GM21381 (cell line): Measurements from ENCODE around the gene SEMA3G.

Experiments used
- ATAC-seq: cut with Tn5 transposase; IDR thresholded peaks from one replicate; pipeline ENCODE4 v1.9.1; 2021; ENCODE audit warnings: mild to moderate bottlenecking, moderate library complexity; ENCODE audit not compliant: unreplicated experiment

The SEMA3G gene

DNA sequence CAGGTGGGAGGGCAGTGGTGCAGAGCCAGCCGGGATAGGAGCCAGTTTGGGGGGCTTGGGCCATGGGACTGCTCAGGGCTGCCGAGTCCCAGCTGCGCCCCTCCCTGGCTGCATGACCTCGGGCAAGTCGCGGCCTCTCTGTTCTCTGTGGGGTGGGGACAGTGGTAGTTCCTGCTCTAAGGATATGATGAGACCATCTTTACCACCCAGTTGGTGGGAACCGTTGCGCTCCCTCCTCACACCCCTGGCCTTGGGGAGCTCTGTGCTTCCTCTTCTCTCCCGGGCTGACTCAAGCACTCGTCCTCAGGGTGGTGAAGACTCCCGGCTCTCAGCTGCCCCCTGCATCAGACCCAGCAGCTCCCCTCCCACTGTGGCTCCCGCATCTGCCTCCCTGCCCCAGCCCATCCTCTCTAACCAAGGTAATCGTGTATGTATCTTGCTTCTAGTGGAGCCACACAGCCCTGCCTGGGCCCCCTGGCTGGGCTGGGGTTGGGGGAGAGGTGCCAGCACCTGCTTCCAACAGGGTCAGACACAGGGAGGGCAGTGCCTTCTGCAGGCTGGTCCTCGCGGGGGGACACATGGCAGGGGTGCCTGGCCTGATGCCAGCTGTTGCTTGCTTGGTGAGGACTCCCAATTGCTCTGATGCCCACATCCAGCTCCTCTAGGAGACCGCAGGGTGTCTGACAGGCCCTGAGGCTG, 35.1 kb upstream of the SEMA3G start:
- ATAC-seq: no peak

DNA sequence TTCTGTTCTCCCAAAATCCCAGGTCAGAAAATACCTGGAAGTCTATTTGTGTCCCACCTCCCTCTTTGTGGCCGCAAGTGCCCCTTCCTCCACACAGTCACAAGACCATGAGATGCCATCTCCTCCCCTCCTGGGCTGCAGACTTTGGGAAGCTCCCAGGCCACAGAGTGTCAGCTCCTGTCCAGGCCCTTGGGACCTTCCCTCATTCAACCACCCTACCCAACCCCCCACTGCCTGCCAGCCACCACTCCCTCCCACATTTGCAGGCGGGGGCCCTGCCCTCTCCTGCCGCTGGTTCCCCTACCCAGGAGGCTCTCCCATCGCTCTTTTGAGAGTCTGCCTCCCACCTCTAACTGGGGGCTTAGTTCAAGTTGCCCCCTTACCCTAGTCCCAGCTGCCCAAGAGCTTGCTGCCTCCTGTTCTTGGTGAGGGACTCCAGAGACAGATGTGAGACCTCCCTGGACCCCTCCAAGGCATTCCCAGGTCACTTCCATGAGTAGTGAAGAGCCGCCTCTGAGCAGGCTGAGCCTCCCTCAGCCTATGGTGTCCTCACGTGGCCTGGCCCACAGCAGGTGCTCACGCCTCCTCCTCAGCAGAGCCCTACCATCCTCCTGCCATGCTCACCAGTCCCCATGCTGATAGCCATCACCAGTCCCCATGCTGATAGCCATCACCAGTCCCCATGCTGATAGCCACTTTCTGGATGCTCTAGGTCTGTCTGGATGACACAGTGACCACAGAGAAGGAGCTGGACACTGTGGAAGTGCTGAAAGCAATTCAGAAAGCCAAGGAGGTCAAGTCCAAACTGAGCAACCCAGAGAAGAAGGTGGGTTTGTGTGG, 34.4 kb upstream of the SEMA3G start:
- no peak for ATAC-seq

DNA sequence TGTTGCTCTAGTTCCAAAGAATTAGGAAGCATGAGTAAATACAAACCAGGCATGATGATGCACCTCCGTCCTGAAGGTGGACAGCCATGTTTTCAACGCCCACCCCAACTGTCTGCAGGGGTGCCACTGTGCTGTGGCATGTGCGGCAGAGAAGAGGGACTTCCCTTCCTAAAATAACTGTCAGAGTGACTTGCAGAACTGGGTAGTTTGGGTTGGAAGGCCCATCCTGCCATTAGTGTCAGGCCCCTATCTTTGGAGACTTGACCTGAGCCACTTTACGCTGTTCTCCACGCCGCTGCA, 32.8 kb upstream of the SEMA3G start:
- ATAC-seq: no peak

DNA sequence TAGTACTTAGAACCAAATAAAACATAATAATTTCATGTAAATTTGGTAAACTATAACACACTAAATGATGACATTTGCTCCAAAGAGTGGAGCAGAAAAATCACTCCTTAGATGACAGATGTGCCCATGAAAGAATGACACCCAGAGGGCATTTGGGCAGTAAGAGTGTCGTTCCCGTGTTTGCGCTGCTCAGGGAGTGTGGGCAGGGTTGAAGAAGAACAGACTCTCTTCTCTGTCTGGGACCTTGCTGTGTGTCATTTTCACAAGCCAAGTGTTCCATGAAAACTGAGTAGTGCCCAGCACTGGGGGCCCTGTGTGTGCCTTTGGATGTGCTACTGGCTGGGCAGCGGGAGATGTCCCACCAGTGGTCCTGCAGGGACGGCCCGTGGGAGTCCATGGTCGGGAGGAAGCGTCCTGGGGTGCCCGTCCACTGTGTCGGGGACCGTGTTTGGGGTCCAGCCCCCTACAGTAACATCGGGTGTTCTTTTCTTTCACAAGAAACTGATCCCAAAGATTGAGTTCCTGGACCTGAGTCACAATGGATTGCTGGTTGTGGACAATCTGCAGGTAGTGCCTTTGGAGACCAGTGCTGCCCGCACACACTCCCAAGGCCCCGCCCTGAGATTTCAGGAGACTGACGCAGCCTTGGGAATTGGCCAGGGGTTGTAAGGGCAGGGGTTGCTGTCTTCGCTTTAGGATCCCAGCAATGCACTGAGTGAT, 32.3 kb upstream of the SEMA3G start:
- no peak for ATAC-seq

DNA sequence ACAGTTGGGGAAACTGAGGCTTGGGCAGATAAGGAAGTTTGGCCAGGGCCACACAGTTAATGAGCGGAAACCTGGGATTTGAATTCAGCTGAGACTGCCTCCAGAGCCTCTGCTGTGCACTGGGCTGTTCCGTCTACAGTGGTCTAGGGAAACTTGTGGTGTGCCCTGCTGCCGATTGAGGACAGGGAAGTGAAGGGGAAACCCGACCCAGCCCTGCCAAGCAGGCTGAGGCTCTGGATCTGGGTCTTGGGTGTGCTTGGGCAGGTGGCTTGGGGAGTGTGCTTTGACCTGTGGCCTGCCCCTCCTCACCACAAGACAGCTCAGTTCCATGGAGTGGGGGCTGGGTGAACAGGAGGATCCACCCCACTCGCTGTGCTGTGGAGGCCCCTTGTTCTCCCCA, 28.1 kb upstream of the SEMA3G start:
- no peak for ATAC-seq

DNA sequence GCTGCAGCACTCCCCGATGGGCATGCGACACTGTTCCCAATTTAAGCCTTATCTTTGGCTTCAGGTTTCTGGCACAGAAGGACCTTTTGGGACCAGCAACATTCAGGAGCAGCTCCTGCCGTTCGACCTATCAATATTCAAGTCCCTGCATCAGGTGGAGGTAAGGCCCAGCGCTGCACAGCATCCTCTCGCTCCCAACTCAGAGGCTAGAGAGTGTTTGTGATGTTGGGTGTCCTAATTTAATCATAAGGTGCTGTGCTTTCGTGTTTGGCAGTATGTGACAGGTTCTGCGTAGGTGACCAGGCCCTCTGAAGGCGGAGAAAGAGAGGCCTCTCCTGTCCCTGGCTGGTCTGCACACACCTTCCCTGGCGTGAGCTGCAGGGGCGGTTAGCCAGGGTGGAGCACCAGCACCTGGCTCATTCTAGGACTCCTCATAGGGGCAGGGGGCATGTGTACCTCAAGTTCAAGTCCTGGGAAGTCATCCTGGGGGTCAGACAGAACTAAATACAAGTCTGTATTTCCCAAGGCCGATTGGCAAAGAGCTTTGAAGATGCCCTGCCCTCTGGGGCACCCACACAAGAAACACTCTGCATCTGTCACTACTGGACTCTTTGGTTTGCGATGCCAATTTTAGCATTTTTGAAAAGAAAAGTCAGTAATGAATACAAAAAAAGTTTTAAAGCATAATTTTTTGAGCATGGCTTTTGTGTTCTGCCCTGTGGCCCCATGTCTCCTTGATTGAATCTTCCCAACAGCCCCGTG, 27.5 kb upstream of the SEMA3G start:
- no peak for ATAC-seq

DNA sequence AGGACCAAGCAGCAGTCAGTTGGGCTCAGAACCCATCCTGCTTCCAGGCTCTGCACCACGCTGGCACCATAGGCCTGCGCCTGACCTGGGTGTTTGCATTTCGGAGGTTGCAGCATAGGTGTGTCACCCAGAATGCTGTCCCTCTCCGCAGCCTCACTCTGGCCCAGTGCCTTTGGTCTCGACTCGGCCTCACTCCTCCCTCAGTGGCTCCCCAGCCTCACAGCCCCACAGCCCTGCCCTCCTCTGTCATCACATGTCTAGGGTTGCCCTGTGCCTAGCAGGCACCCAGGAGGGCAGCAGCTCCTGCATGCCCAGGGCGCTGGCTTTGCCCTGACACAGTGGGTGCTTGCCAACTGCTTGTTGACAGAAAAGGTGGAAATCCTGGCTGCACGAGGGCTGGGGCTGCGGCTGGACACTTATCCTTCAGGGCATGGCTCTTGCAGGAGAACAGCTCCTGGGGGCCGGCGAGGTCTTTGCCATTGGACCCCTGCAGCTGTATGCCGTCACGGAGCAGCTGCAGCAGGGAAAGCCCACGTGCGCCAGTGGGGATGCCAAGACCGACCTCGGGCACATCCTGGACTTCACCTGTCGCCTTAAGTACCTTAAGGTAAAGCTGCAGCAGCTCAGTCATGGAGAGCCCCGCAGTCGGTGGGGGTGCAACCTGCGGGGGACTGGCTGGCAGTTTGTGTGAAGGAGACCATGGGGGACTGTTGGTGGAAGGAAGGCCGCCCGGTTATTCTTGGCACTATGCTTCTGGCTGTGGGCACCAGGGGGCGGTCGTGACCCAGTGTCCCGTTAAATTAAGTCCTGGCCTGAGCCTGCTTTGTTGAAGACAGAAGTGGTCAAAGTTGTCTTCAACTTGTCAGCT, 26.7 kb upstream of the SEMA3G start:
- no peak for ATAC-seq

DNA sequence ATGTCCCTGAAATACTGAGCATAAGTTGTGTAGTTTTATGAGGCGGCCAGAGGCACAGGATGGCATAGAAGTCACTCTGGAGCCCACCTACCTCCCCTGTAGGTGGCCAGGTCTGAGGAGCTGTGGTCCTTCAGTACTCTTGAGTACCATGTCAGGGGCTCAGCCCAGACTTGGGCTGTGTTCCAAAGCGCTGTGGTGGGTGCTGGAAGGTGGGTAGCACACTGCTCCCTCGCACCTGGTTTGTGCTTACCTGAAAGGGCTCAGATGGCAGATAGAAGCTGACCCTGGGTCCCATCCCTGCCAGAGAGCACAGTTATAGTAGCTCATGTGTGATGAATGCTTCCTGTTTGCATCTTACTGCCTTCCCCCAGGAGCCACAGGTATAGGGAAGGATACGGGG, 26.0 kb upstream of the SEMA3G start:
- ATAC-seq: no peak

DNA sequence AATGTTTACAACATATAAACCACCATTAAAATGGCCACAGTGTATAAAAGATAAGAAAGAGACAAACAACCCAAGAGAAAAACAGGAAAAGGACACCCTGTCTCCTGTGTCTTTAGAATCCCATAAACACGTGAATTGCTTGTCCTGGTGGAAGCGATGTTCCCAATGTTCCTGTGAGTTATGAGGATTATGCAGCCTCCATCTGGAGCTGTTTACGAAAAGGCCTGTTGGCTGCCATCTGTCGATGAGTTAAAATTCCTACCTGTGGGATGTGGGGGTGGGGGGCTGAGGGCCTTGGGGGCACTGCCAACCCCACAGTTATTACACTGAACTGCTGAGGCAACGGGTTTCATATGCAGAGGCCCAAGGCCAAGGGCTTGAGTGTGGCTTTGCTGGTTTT, 24.1 kb upstream of the SEMA3G start:
- ATAC-seq: no peak

DNA sequence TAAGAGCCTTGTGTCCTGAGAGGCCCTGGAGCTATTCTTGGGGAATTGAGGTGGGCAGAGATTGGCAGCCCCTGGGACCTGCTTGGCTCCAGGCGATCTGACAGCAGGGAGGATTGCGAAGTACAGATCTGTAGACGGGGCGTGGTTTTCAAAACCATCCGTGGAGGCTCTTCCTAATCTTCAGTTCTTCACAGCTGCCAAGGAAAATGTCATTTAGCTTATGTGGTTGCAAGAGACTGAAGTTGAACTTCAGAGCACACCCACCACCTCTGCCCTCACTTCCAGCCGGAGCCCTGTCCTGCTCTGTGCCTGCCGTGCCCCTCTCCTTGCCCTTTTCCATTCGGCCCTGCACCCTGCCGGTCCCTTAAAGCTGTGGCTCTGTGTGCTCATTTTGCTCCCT, 23.4 kb upstream of the SEMA3G start:
- no peak for ATAC-seq

DNA sequence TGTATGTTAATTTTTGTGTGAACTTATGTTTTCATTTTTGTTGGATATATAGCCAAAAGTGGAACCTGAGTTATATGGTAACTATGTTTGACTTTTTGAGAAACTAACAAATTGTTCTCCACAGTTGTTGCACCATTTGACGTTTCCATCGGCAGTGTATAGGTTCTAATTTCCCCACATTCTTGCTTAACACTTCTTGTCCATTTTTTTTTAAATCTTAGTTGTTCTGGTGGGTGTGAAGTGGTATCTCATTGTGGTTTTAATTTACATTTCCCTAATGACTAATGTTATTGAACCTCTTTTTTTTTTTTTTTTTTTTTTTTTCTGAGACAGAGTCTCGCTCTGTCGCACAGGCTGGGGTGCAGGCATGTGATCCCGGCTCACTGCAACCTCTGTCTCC, 18.5 kb upstream of the SEMA3G start:
- ATAC-seq: no peak

DNA sequence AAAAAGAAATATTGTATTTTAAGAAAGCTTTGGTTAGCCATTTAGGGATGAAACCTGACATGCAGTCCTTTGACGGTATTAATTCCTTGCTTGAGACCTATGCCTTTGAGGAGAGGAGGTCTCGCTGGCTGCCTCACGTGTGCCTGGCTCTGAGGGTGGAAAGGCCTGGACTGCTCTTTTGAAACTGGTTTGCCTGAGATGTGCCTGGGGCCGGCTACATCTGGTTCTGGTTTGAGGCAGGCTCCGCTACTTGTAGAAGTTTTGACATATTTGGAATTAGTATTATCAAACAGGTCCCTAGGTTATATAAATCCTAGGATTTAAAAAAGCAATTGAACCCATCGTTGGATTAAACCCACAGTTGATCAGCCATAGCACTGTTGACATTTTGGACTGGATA, 17.0 kb upstream of the SEMA3G start:
- no peak for ATAC-seq

DNA sequence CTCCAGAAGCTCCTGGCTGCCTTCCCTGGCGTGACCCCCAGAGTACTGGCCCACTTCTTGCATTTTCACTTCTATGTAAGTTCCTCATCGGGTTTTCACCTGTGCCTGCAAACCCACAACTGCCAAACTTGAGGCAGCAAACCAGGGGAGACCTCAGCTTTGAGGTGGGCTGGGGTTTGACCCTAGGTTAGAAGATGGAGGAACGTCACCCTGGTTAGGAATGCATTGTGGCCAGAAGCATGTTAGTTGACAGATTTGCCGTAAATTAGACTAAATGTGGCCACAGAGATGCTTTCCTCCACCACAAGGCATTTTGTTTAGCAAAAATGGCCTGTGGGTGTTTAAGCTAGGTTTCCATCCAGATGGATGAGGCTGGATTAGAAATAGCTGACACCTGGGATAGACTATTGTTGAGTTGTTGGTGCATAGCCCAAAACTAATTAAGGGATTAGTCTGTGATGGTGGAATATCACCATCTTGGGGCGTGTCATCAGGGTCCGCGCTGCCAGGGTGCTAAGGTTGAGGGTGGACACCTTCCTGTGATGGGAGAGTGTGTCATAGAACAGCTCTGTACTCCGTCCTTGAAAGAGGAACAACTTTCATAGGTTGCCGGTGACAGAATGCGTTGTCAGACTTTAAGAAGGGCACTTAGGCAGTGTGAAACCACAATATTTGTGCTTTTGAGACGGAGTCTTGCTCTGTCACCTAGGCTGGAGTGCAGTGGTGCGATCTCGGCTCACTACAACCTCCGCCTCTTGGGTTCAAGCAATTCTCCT, 14.1 kb upstream of the SEMA3G start:
- ATAC-seq: no peak

DNA sequence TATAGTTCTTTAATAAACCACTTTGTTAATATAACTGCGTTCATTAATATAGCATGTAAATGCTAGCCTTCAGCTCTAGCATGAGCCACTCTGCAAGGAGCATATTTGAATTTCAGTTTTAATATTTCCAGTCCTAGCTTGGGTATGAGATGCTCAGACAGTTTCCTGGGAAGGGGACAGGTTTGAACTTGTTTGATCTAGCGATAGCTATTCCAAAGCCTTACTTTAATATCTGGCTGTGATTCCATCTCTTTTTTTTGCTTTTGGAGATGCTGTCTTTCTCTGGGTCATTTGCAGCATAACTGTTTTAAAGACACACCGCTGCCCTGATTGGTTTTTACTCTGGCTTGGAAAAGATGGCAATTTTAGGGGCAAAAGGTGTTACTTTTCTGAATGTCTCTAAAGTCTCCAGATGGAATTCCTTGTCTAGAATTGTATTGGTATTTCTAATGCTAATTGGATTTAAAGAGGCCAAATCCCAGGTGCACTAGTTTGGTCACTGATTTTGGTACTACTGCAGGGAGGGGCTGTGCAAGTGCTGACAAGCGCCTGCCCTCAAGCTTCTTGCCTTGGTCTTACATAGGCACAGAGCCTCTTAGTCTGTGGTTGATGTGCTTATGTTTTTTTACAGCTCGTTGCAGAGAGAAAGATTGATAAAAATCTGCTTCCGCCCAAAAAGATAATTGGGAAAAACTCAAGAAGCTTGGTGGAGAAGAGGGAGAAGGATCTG, 13.3 kb upstream of the SEMA3G start:
- ATAC-seq: no peak

DNA sequence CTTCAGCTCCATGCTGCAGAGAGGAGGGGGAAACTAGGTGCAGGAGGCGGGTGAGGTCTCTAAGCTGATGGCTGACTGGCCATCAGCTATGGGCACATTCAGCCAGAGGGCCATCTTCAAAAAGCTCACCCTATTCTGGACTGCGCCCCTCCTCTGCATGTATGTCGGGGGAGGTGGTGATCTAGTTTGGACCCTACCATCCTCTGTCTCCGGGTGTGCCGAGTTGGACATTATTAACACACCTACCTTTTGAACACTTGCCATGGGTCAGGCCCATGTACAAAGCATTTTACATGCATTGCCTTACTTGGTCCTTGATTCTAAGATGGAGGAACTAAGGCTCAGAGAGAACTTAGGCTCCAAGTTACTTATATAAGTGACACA, 11.9 kb upstream of the SEMA3G start:
- no peak for ATAC-seq

DNA sequence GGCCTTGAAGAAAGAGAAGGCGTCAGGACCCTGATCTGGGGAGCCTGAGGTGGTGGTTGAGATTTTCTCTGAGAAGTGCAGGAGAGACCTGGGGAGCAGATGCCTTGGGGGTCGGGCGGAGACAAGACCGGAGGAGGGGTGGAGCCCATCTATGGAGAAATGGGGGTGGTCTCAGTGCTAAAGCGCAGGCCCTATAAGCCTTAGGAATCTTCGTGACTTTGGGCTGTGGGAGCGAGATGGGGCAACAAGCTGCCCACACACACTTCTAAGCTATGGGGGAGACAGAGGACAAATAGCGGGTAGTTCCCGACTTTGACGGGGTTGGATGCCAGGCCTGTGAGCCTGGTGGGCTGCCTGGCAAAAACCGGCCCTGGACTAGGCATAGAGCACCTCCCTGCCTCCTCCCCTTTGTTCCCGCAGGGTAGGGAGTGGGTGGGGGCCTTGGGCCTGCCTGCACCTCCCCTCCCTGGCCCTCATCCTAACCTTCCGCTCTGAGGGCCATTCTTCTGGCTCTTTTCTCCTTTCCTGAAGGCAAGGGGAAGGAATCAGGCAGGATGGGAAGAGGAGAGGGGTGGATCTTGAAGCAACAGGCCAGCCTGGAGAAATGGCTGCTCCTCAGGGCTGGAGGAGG, 11.4 kb upstream of the SEMA3G start:
- no peak for ATAC-seq

DNA sequence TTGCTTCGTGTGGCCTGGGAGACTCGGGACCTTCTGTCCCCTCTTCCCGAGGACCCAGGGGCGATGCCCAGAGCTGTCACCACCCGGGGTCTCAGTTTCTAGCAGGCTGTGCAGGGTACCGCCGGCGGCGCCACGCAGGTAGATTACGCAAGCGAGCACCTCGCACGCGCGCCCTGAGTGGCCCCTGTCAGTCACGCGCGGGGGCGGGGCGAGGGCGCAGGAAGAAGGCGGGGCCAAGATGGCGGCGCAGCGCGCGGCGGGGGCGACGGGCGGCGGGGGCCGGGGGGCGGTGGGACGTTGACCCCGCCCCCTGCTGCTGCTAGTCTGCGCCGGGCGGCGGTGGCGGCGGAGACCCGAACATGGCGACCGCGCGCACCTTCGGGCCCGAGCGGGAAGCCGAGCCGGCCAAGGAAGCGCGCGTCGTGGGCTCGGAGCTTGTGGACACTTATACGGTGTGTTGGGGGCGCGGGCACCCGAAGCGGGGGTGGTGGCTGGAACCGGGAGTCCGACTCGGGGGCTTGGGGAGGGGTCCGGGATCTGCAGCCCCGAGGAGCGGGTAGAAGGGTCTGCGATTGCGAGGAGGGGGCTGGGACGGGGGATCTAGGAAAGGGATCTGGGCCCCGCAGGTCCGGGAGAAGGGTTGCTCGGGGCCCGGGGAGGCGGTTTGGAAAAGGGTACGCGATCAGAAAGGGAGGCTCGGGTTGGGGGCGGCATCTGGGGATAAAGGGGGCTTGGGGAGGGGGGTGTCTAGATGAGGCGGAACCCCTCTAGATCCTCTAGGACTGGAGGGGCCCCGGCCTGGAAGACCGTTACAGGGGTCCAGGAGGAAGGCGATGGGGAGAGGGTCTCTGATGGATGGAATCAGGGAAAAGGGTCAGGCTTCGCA, 10.6 kb upstream of the SEMA3G start, which contains the start of gene NISCH:
TSS of gene NISCH (plus strand) at position 322 of the 886 bp plus-strand sequence. CDS start at position 360, 38 bp downstream.
- peak; percentile 72 for ATAC-seq

DNA sequence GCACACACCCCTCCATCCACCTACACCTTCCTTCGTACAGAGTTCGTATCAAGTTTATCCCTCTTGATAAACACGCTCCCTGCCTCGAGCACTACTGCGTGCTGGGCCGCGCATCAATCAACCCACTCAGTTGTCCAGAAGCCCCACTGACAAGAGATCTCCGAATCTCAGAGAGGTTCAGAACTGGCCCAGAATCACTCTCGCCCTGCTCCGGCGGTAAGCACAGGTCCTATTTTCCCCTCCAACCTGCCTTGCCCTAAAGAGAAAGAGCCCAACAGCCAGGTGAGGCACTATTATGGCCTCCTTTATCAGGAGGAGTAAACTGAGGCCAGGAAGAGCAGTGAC, 10.0 kb upstream of the SEMA3G start:
- peak; percentile 7 for ATAC-seq
